ENCODE data around the gene PTPN18. TPM values are rescaled to one million over a fixed set of nuclear protein-coding genes. Genes with fewer than 3 reads are reported as not detected.

The PTPN18 gene
- total RNA-seq, 4 donors from 2014 or later, result 3.0 to 15.2 (median 7.0) TPM

DNA sequence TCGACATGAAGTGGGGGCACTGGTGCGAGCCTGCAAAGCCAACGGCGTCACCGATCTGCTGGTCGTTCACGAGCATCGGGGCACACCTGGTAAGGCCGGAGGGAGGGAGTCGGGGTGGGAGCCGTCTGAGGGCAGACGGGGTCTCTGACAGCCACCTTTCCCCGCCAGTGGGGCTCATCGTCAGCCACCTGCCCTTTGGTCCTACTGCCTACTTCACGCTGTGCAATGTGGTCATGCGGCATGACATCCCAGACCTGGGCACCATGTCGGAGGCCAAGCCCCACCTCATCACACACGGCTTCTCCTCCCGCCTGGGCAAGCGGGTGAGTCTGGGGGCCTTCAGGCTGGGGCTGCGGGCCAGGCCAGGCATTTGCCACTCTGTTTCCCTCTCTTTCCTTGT, 10.2 kb upstream of the PTPN18 start:
- Histone ChIP-seq H3K4me3 (no peak overlapping the region), H3K36me3 (peaks cover 0 to 47% of the 10 kb centered on the region in 2 donors), H3K9me3 (no peaks in the 10 kb centered on the region), H3K4me1 (peaks cover 14 to 21% of the 10 kb centered on the region in 2 donors), H3K27me3 (no peaks in the 10 kb centered on the region), H3K27ac (no peak overlapping the region)
- TF ChIP-seq POLR2A (IDR thresholded peaks at IDR 0.05), result no peak
- TF ChIP-seq, protein P1, sequence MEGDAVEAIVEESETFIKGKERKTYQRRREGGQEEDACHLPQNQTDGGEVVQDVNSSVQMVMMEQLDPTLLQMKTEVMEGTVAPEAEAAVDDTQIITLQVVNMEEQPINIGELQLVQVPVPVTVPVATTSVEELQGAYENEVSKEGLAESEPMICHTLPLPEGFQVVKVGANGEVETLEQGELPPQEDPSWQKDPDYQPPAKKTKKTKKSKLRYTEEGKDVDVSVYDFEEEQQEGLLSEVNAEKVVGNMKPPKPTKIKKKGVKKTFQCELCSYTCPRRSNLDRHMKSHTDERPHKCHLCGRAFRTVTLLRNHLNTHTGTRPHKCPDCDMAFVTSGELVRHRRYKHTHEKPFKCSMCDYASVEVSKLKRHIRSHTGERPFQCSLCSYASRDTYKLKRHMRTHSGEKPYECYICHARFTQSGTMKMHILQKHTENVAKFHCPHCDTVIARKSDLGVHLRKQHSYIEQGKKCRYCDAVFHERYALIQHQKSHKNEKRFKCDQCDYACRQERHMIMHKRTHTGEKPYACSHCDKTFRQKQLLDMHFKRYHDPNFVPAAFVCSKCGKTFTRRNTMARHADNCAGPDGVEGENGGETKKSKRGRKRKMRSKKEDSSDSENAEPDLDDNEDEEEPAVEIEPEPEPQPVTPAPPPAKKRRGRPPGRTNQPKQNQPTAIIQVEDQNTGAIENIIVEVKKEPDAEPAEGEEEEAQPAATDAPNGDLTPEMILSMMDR (IDR thresholded peaks at IDR 0.05 in 4 of 5, conservative IDR thresholded peaks at IDR 0.05 in 1 of 5), result no peak
- DNase-seq (no peak), ATAC-seq (no peak)
- in situ Hi-C loops (cut with MboI; ENCODE audit: low sequenced_read_pairs in 4 of 4), result loop anchor here in 3 of 4 donors (25.0 kb wide), 2 partner anchors 158 to 408 kb away; partner anchors contain the start of genes MZT2B (in 3 of the 3), SMPD4 (in 3 of the 3) and TUBA3E (in 3 of the 3)
- intact Hi-C loops (cut with DNase I; ENCODE audit: low total_unique reads), result no loop called here

DNA sequence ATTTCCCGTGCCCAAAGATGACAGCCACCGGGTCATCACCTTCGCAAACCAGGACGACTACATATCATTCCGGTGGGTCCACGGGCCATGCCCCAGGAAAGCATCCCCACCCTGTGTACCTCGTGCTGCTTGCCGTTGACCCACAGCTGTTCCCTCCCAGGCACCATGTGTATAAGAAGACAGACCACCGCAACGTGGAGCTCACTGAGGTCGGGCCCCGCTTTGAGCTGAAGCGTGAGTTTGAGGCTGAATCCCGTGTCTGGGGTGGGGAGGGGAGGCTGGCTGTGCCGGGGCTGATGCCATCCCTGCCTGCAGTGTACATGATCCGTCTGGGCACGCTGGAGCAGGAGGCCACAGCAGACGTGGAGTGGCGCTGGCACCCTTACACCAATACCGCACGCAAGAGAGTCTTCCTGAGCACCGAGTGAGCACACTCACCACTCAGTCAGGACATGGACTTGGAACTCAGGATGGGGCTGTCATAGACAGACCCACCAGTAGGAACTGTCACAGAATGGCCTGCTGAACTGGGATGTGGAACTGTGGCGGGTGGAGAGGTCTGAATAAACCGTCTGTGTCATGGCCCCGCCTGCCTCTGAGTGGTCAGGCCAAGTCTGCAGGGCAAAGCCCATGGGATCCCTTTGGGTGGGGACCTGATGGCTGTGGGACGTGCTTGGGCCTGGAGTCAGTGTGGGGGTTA, 9.7 kb upstream of the PTPN18 start:
- H3K4me1 ChIP-seq, result peaks cover 12 to 19% of the 10 kb centered on the region in 2 donors
- intact Hi-C loops (cut with DNase I; ENCODE audit: low total_unique reads) (no loop called here), in situ Hi-C loops (cut with MboI; ENCODE audit: low sequenced_read_pairs in 4 of 4) (loop anchor here in 3 of 4 donors (25.0 kb wide), 2 partner anchors 159 to 409 kb away; partner anchors contain the start of genes MZT2B (in 3 of the 3), SMPD4 (in 3 of the 3) and TUBA3E (in 3 of the 3))
- TF ChIP-seq POLR2A (IDR thresholded peaks at IDR 0.05), result no peak
- TF ChIP-seq, protein P1 (IDR thresholded peaks at IDR 0.05 in 4 of 5, conservative IDR thresholded peaks at IDR 0.05 in 1 of 5), result no peak
- H3K27ac ChIP-seq, result no peak overlapping the region
- ATAC-seq (no peak), DNase-seq (no peak)
- no peak overlapping the region for H3K4me3 ChIP-seq
- H3K9me3 ChIP-seq, result no peaks in the 10 kb centered on the region
- no peaks in the 10 kb centered on the region for H3K27me3 ChIP-seq
- peaks cover 0 to 47% of the 10 kb centered on the region in 2 donors for H3K36me3 ChIP-seq

DNA sequence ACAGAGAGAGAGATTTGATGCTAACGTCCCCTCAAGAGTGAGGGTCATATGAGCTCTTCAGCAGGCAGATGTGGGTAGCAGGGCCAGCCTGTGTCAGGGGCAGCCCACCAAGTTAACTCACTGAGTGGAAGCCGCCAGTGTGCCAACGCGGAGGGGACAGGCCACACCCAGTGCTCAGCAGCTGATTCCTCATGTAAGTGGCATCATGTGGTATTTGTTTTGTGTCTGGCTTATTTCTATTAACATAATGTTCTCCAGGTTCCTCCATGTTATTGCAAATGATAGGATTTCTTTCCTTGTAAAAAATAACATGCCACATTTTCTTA, 9.2 kb upstream of the PTPN18 start:
- Histone ChIP-seq H3K27ac (no peak overlapping the region), H3K4me1 (peaks cover 9 to 14% of the 10 kb centered on the region in 2 donors), H3K36me3 (peaks cover 0 to 47% of the 10 kb centered on the region in 2 donors), H3K9me3 (no peaks in the 10 kb centered on the region), H3K4me3 (no peak overlapping the region), H3K27me3 (no peaks in the 10 kb centered on the region)
- intact Hi-C loops (cut with DNase I; ENCODE audit: low total_unique reads) (no loop called here), in situ Hi-C loops (cut with MboI; ENCODE audit: low sequenced_read_pairs in 4 of 4) (loop anchor here in 3 of 4 donors (25.0 kb wide), 2 partner anchors 159 to 409 kb away; partner anchors contain the start of genes MZT2B (in 3 of the 3), SMPD4 (in 3 of the 3) and TUBA3E (in 3 of the 3))
- ATAC-seq (no peak), DNase-seq (no peak)
- TF ChIP-seq, protein P1 (IDR thresholded peaks at IDR 0.05 in 4 of 5, conservative IDR thresholded peaks at IDR 0.05 in 1 of 5), result no peak
- no peak for TF ChIP-seq POLR2A (IDR thresholded peaks at IDR 0.05)

DNA sequence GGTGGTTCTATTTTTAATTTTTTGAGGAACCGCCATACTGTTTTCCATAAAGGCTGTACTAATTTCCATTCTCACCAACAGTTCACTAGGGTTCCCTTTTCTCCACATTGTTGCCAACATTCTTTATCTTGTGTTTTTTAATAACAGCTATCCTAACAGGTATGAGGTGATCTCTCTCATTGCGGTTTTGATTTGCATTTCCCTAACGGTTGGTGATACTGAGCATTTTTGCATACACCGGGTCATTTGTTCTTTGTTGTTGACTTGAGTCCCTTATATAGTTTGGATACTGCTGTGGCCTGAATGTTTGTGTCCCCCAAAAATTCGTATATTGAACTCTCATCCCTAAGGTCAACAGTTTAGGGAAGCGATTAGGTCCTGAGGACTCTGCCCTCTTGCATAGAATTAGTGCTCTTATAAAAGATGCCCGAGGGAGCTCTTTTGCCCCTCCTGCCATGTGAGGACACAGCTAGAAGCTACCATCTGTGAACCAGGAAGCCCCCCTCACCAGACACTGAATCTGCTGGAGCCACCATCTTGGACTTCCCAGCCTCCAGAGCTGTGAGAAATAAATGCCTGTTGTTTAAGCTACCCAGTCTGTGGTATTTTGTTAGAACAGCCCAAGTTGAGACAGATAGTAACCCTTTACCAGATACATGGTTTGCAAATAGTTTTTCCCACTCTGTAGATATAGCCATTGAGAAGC, 8.5 kb upstream of the PTPN18 start:
- H3K9me3 ChIP-seq, result no peaks in the 10 kb centered on the region
- TF ChIP-seq, protein P1 (IDR thresholded peaks at IDR 0.05 in 4 of 5, conservative IDR thresholded peaks at IDR 0.05 in 1 of 5), result no peak
- no peak for TF ChIP-seq POLR2A (IDR thresholded peaks at IDR 0.05)
- intact Hi-C loops (cut with DNase I; ENCODE audit: low total_unique reads), result no loop called here
- no peaks in the 10 kb centered on the region for H3K27me3 ChIP-seq
- H3K4me3 ChIP-seq, result no peak overlapping the region
- DNase-seq (no peak), ATAC-seq (no peak)
- in situ Hi-C loops (cut with MboI; ENCODE audit: low sequenced_read_pairs in 4 of 4), result loop anchor here in 3 of 4 donors (25.0 kb wide), 2 partner anchors 160 to 410 kb away; partner anchors contain the start of genes MZT2B (in 3 of the 3), SMPD4 (in 3 of the 3) and TUBA3E (in 3 of the 3)
- peaks cover 9 to 14% of the 10 kb centered on the region in 2 donors for H3K4me1 ChIP-seq
- H3K27ac ChIP-seq, result no peak overlapping the region
- peaks cover 0 to 47% of the 10 kb centered on the region in 2 donors for H3K36me3 ChIP-seq

All from gastrocnemius medialis (tissue), 4 donors.